GM23338 (cell line): ENCODE data around the gene NOTO. TPM values are rescaled to one million over a fixed set of nuclear protein-coding genes. Genes with fewer than 3 reads are reported as not detected.

Source experiments
- ATAC-seq: fragments of 200-7000 bp; cut with Tn5 transposase; 3 replicates; pipeline ENCODE4 v1.9.1; 2020
- DNase-seq: peaks from one replicate; pipeline ENCODE4 v3.0.0-alpha.2; 2015; ENCODE audit warnings: low spot score
- H2AFZ ChIP-seq: fragments of 200-600 bp; sonication (generic); 2 replicates; pipeline ENCODE4 v1.8.0; 2016; ENCODE audit warnings: antibody characterized with exemption, mild to moderate bottlenecking, moderate library complexity
- H3F3A ChIP-seq: fragments of 200-600 bp; sonication (generic); replicated peaks from 2 replicates; pipeline ENCODE4 v1.8.0; 2017; ENCODE audit warnings: antibody characterized with exemption, mixed run types, low read depth
- H3K27ac ChIP-seq: fragments of 200-600 bp; sonication (generic); 2 replicates; pipeline ENCODE4 v1.6.1; 2016; ENCODE audit warnings: low read depth
- H3K27me3 ChIP-seq: fragments of 200-600 bp; sonication (generic); 2 replicates; pipeline ENCODE4 v1.8.0; 2016; ENCODE audit warnings: mild to moderate bottlenecking, mixed run types, moderate library complexity; ENCODE audit not compliant: insufficient read depth
- H3K36me3 ChIP-seq: fragments of 200-600 bp; sonication (generic); 2 replicates; pipeline ENCODE4 v1.8.0; 2016; ENCODE audit warnings: mild to moderate bottlenecking; ENCODE audit not compliant: insufficient read depth
- H3K4me1 ChIP-seq: fragments of 200-600 bp; sonication (generic); 2 replicates; pipeline ENCODE4 v1.8.0; 2016; ENCODE audit warnings: mild to moderate bottlenecking, moderate library complexity; ENCODE audit not compliant: insufficient read depth
- H3K4me2 ChIP-seq: fragments of 200-600 bp; sonication (generic); 2 replicates; pipeline ENCODE4 v1.7.1; 2017; ENCODE audit warnings: mixed run types
- H3K4me3 ChIP-seq: fragments of 200-600 bp; sonication (generic); 2 replicates; pipeline ENCODE4 v1.6.1; 2016; ENCODE audit warnings: mixed run types
- H3K79me2 ChIP-seq: fragments of 200-600 bp; sonication (generic); replicated peaks from 2 replicates; pipeline ENCODE4 v1.8.0; 2017; ENCODE audit warnings: mild to moderate bottlenecking; ENCODE audit not compliant: insufficient read depth
- H3K9me2 ChIP-seq: fragments of 200-600 bp; sonication (generic); 2 replicates; pipeline ENCODE4 v1.8.0; 2017; ENCODE audit not compliant: insufficient read depth
- H4K20me1 ChIP-seq: fragments of 200-600 bp; sonication (generic); replicated peaks from 2 replicates; pipeline ENCODE4 v1.8.0; 2017; ENCODE audit warnings: mild to moderate bottlenecking; ENCODE audit not compliant: insufficient read depth
- H3K27ac Mint-ChIP-seq: 2 replicates; pipeline ENCODE4 v1.8.0; 2020; ENCODE audit warnings: inconsistent platforms, mild to moderate bottlenecking, moderate library complexity, mixed read lengths
- H3K27me3 Mint-ChIP-seq: 3 replicates; pipeline ENCODE4 v1.8.0; 2022; ENCODE audit warnings: low read depth, mild to moderate bottlenecking, moderate library complexity, mixed read lengths, inconsistent platforms; ENCODE audit not compliant: insufficient read depth, poor library complexity
- H3K36me3 Mint-ChIP-seq: 3 replicates; pipeline ENCODE4 v1.8.0; 2021; ENCODE audit warnings: low read depth, mild to moderate bottlenecking, inconsistent platforms, moderate library complexity, mixed read lengths
- H3K4me1 Mint-ChIP-seq: 3 replicates; pipeline ENCODE4 v1.8.0; 2020; ENCODE audit warnings: mild to moderate bottlenecking, inconsistent platforms, mixed read lengths
- H3K4me3 Mint-ChIP-seq: 3 replicates; pipeline ENCODE4 v1.8.0; 2021; ENCODE audit warnings: moderate library complexity, mild to moderate bottlenecking, inconsistent platforms, mixed read lengths
- H3K9me3 Mint-ChIP-seq: 3 replicates; pipeline ENCODE4 v1.8.0; 2020; ENCODE audit warnings: moderate library complexity, mild to moderate bottlenecking, inconsistent platforms, mixed read lengths
- CREB1 ChIP-seq: fragments of 250-450 bp; sonication (Bioruptor Pico); IDR thresholded peaks from 2 replicates; pipeline ENCODE4 v1.5.0; 2020; ENCODE audit warnings: low read depth, mild to moderate bottlenecking, moderate library complexity
- EZH2 ChIP-seq: fragments of 200-600 bp; sonication (generic); IDR thresholded peaks from one replicate; pipeline ENCODE4 v1.8.0; 2017; ENCODE audit warnings: antibody characterized with exemption, mild to moderate bottlenecking, low read depth; ENCODE audit not compliant: unreplicated experiment
- EZH2phosphoT487 ChIP-seq: fragments of 200-600 bp; sonication (generic); IDR thresholded peaks from one replicate; pipeline ENCODE4 v1.8.1; 2018; ENCODE audit warnings: antibody characterized with exemption; ENCODE audit not compliant: unreplicated experiment
- JUNB ChIP-seq: IDR thresholded peaks from one replicate; pipeline ENCODE4 v1.6.1; 2016; ENCODE audit warnings: antibody characterized with exemption; ENCODE audit not compliant: unreplicated experiment
- NANOG ChIP-seq: IDR thresholded peaks from 2 replicates; pipeline ENCODE4 v1.6.1; 2016; ENCODE audit warnings: antibody characterized with exemption, borderline replicate concordance
- POLR2AphosphoS5 ChIP-seq: IDR thresholded peaks from 2 replicates; pipeline ENCODE4 v1.6.1; 2016; ENCODE audit warnings: antibody characterized with exemption, low read depth
- STAT1 ChIP-seq: IDR thresholded peaks from one replicate; pipeline ENCODE4 v1.6.1; 2016; ENCODE audit warnings: antibody characterized with exemption; ENCODE audit not compliant: unreplicated experiment
- ZNF114 ChIP-seq: fragments of 250-450 bp; sonication (Bioruptor Pico); IDR thresholded peaks from 2 replicates; pipeline ENCODE4 v1.5.0; 2020; ENCODE audit warnings: mild to moderate bottlenecking, moderate library complexity
- ZNF331 ChIP-seq: fragments of 250-450 bp; sonication (Bioruptor Pico); IDR thresholded peaks from 2 replicates; pipeline ENCODE4 v1.5.0; 2020; ENCODE audit warnings: low read depth, mild to moderate bottlenecking, moderate library complexity
- polyA plus RNA-seq: library from polyadenylated mRNA; unstranded; fragments of >200 nt; fragmentation: Nextera tagmentation; extraction: Ambion mirVana; gene quantifications from 2 replicates; pipeline ENCODE4 v1.2.1, GENCODE V29; 2016
- total RNA-seq: library from RNA; depleted of rRNA; stranded (reverse); fragments of >200 nt; shearing (Covaris generic); gene quantifications from 2 replicates; pipeline ENCODE4 v1.2.3, GENCODE V29; 2014
- TF ChIP-seq, protein P1 (sequence below): IDR thresholded peaks from 2 replicates; pipeline ENCODE4 v1.6.1; 2016; ENCODE audit warnings: antibody characterized with exemption
- TF ChIP-seq, protein P2 (sequence below): fragments of 250-450 bp; sonication (Bioruptor Pico); IDR thresholded peaks from 2 replicates; pipeline ENCODE4 v1.5.0; 2020; ENCODE audit warnings: mild to moderate bottlenecking, moderate library complexity
- TF ChIP-seq, protein P3 (sequence below): IDR thresholded peaks from one replicate; pipeline ENCODE4 v1.6.1; 2018; ENCODE audit warnings: antibody characterized with exemption; ENCODE audit not compliant: unreplicated experiment
- TF ChIP-seq, protein P4 (sequence below), 2 experiments: fragments of 200-600 bp in 1 of 2; sonication (generic) in 1 of 2; conservative IDR thresholded peaks; 2 replicates each; pipeline versions ENCODE4 v1.5.1 to v1.6.1; 2016 to 2017; ENCODE audit warnings: antibody characterized with exemption in 2 of 2, low read depth in 2 of 2, mild to moderate bottlenecking in 2 of 2, moderate library complexity in 1 of 2

NOTO gene
- total and polyA plus RNA-seq, 2 experiments from 2014 or later: 0.06 to 0.73 TPM

DNA sequence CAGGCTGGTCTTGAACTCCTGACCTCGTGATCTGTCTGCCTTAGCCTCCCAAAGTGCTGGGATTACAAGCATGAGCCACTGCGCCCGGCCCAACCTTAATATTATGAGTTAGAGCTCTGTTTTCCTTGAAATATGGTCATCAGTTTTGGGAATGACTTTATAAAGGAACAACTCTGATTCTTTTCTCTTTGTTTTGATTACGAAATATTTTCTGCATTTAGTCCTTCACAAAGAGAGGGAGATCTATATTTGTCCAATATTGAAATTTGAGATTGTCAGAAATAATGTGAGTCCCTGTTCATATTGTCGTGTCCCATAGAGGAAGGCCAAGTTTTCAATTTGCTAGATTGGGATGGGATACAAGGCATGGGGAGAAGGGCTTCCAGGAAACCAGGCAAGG lies 14.8 kb downstream of the NOTO start:
- Mint-ChIP-seq H3K9me3 (no peaks in the 10 kb centered on the region), H3K27me3 (peaks cover 3% of the 10 kb centered on the region), H3K4me3 (no peak overlapping the region), H3K36me3 (peaks cover 17% of the 10 kb centered on the region), H3K4me1 (peaks cover 26% of the 10 kb centered on the region), H3K27ac (no peak overlapping the region)
- H2AFZ ChIP-seq: no peak overlapping the region
- H3F3A ChIP-seq: no peaks in the 10 kb centered on the region
- H3K4me1 ChIP-seq: peaks cover 8% of the 10 kb centered on the region
- no peaks in the 10 kb centered on the region for H3K27me3 ChIP-seq
- H3K27ac ChIP-seq: no peak overlapping the region
- ATAC-seq (no peak), DNase-seq (no peak)
- no peak overlapping the region for H3K4me2 ChIP-seq
- peaks cover 40% of the 10 kb centered on the region for H3K79me2 ChIP-seq
- H3K36me3 ChIP-seq: peaks cover 14% of the 10 kb centered on the region; the same call in 1 of the 2 replicates
- peaks cover 19% of the 10 kb centered on the region for H4K20me1 ChIP-seq
- H3K9me2 ChIP-seq: no peaks in the 10 kb centered on the region
- H3K4me3 ChIP-seq: no peak overlapping the region
- TF ChIP-seq ZNF331 (CRISPR knock-in tag) (no peak), EZH2phosphoT487 (no peak), CREB1 (CRISPR knock-in tag) (no peak), STAT1 (no peak), NANOG (no peak), JUNB (no peak), POLR2AphosphoS5 (no peak), ZNF114 (CRISPR knock-in tag) (no peak), EZH2 (no peak)
- TF ChIP-seq, protein P1, sequence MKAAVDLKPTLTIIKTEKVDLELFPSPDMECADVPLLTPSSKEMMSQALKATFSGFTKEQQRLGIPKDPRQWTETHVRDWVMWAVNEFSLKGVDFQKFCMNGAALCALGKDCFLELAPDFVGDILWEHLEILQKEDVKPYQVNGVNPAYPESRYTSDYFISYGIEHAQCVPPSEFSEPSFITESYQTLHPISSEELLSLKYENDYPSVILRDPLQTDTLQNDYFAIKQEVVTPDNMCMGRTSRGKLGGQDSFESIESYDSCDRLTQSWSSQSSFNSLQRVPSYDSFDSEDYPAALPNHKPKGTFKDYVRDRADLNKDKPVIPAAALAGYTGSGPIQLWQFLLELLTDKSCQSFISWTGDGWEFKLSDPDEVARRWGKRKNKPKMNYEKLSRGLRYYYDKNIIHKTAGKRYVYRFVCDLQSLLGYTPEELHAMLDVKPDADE: no peak
- TF ChIP-seq, protein P2, sequence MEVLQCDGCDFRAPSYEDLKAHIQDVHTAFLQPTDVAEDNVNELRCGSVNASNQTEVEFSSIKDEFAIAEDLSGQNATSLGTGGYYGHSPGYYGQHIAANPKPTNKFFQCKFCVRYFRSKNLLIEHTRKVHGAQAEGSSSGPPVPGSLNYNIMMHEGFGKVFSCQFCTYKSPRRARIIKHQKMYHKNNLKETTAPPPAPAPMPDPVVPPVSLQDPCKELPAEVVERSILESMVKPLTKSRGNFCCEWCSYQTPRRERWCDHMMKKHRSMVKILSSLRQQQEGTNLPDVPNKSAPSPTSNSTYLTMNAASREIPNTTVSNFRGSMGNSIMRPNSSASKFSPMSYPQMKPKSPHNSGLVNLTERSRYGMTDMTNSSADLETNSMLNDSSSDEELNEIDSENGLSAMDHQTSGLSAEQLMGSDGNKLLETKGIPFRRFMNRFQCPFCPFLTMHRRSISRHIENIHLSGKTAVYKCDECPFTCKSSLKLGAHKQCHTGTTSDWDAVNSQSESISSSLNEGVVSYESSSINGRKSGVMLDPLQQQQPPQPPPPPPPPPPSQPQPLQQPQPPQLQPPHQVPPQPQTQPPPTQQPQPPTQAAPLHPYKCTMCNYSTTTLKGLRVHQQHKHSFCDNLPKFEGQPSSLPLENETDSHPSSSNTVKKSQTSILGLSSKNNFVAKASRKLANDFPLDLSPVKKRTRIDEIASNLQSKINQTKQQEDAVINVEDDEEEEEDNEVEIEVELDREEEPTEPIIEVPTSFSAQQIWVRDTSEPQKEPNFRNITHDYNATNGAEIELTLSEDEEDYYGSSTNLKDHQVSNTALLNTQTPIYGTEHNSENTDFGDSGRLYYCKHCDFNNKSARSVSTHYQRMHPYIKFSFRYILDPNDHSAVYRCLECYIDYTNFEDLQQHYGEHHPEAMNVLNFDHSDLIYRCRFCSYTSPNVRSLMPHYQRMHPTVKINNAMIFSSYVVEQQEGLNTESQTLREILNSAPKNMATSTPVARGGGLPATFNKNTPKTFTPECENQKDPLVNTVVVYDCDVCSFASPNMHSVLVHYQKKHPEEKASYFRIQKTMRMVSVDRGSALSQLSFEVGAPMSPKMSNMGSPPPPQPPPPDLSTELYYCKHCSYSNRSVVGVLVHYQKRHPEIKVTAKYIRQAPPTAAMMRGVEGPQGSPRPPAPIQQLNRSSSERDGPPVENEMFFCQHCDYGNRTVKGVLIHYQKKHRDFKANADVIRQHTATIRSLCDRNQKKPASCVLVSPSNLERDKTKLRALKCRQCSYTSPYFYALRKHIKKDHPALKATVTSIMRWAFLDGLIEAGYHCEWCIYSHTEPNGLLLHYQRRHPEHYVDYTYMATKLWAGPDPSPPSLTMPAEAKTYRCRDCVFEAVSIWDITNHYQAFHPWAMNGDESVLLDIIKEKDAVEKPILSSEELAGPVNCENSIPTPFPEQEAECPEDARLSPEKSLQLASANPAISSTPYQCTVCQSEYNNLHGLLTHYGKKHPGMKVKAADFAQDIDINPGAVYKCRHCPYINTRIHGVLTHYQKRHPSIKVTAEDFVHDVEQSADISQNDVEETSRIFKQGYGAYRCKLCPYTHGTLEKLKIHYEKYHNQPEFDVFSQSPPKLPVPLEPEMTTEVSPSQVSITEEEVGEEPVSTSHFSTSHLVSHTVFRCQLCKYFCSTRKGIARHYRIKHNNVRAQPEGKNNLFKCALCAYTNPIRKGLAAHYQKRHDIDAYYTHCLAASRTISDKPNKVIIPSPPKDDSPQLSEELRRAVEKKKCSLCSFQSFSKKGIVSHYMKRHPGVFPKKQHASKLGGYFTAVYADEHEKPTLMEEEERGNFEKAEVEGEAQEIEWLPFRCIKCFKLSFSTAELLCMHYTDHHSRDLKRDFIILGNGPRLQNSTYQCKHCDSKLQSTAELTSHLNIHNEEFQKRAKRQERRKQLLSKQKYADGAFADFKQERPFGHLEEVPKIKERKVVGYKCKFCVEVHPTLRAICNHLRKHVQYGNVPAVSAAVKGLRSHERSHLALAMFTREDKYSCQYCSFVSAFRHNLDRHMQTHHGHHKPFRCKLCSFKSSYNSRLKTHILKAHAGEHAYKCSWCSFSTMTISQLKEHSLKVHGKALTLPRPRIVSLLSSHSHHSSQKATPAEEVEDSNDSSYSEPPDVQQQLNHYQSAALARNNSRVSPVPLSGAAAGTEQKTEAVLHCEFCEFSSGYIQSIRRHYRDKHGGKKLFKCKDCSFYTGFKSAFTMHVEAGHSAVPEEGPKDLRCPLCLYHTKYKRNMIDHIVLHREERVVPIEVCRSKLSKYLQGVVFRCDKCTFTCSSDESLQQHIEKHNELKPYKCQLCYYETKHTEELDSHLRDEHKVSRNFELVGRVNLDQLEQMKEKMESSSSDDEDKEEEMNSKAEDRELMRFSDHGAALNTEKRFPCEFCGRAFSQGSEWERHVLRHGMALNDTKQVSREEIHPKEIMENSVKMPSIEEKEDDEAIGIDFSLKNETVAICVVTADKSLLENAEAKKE (CRISPR knock-in tag): no peak
- TF ChIP-seq, protein P3, sequence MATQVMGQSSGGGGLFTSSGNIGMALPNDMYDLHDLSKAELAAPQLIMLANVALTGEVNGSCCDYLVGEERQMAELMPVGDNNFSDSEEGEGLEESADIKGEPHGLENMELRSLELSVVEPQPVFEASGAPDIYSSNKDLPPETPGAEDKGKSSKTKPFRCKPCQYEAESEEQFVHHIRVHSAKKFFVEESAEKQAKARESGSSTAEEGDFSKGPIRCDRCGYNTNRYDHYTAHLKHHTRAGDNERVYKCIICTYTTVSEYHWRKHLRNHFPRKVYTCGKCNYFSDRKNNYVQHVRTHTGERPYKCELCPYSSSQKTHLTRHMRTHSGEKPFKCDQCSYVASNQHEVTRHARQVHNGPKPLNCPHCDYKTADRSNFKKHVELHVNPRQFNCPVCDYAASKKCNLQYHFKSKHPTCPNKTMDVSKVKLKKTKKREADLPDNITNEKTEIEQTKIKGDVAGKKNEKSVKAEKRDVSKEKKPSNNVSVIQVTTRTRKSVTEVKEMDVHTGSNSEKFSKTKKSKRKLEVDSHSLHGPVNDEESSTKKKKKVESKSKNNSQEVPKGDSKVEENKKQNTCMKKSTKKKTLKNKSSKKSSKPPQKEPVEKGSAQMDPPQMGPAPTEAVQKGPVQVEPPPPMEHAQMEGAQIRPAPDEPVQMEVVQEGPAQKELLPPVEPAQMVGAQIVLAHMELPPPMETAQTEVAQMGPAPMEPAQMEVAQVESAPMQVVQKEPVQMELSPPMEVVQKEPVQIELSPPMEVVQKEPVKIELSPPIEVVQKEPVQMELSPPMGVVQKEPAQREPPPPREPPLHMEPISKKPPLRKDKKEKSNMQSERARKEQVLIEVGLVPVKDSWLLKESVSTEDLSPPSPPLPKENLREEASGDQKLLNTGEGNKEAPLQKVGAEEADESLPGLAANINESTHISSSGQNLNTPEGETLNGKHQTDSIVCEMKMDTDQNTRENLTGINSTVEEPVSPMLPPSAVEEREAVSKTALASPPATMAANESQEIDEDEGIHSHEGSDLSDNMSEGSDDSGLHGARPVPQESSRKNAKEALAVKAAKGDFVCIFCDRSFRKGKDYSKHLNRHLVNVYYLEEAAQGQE: no peak
- TF ChIP-seq, protein P4, sequence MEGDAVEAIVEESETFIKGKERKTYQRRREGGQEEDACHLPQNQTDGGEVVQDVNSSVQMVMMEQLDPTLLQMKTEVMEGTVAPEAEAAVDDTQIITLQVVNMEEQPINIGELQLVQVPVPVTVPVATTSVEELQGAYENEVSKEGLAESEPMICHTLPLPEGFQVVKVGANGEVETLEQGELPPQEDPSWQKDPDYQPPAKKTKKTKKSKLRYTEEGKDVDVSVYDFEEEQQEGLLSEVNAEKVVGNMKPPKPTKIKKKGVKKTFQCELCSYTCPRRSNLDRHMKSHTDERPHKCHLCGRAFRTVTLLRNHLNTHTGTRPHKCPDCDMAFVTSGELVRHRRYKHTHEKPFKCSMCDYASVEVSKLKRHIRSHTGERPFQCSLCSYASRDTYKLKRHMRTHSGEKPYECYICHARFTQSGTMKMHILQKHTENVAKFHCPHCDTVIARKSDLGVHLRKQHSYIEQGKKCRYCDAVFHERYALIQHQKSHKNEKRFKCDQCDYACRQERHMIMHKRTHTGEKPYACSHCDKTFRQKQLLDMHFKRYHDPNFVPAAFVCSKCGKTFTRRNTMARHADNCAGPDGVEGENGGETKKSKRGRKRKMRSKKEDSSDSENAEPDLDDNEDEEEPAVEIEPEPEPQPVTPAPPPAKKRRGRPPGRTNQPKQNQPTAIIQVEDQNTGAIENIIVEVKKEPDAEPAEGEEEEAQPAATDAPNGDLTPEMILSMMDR (conservative IDR thresholded peaks at IDR 0.05; ENCODE audit: low read depth in 2 of 2): no peak
